ENCODE measurements around the gene APOF.
"Not testable (repeated sequence)": the region's sequence is repeated elsewhere in the genome, so short reads cannot be mapped to it uniquely, and the experiment has no call there.

Gene APOF, protein sequence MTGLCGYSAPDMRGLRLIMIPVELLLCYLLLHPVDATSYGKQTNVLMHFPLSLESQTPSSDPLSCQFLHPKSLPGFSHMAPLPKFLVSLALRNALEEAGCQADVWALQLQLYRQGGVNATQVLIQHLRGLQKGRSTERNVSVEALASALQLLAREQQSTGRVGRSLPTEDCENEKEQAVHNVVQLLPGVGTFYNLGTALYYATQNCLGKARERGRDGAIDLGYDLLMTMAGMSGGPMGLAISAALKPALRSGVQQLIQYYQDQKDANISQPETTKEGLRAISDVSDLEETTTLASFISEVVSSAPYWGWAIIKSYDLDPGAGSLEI

DNA sequence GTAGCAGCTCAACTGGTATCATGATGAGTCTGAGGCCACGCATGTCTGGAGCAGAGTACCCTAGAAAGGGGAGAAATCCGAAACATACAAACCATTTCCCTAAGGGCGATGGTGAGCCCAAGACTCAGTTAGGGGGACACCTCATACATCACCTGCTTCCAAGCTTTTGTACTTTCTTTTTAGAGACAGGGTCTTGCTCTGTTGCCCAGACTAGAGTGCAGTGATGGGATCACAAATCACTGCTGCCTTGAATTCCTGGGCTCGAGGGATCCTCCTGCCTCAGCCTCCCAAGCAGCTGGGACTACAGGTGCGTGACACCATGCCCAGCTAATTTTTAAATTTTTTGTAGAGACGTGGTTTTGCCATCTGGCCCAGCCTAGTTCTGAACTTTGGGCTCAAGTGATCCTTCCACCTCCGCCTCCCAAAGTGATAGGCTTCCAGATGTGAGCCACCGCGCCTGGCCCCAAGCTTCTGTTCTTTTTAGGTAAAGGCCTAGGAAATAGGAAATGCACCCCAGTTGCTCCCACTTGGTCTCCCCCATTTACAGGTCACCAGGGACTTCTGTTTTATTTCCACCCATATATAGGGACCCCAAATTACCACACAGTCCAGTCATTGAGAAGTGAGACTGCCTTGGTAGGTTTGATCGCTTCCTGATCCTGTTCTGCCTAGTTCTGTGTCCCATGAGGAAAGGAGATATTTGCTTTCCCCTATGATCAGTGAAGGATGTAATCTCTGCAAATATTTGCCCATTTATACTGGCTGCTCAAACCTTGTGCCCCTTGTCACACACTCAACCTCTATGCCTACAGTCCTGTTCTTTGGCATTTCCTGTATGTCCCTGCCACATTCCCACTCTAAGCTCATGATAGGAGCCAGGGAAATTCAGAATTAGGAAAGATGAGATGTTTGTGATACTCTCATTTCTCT is at the start of gene APOF:
Gene APOF, minus strand, starts transcription at position 728 of the 930 bp plus-strand sequence. Its CDS starts 112 bp downstream, at position 616.
- DNase-seq = no peak
- in situ Hi-C loops (cut with HindIII; ENCODE audit: low pct_ligation_motif_present, low pct_unique_long_range_greater_than_20kb, low sequenced_read_pairs) = no loop called here

DNA sequence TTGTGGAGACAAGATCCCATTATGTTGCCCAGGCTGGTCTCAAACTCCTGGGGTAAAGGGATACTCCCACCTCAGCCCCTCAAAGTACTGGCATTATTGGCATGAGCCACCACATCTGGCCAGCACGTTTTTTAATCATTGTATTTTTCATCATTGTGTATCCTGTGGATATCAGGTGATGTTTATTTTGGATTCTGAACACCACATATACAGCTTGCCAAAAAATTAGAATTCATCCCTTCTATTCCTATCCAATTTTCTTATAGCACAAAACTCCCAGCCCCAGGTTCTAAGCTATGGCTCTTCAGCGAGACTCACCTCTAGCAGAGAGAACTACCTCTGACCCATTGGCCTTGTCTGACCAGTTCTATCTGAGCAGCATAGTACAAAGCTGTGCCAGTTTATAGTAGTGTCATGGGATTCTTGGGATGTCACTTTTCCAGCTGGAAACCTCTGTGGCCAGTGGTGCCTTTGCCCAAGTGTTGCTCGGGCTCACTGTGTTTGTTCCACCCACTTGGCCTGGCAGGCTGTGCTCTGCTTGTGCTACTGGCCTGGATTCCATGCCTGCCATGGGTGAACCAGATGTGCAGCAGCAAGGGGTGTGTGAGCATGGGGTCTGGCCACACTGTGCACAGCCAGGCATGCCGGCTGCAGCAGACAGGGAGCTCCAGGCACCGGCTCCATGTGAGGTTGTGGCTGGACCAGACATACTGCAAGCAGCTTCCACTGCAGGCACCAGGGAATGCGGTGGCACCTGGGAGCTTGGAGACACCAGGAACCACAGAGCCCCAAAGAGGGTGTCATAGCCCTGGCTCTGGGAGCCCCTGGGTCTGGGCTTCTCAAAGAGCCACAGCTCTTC is 49.4 kb upstream of the APOF start:
- in situ Hi-C loops (cut with HindIII; ENCODE audit: low pct_ligation_motif_present, low pct_unique_long_range_greater_than_20kb, low sequenced_read_pairs) = no loop called here

DNA sequence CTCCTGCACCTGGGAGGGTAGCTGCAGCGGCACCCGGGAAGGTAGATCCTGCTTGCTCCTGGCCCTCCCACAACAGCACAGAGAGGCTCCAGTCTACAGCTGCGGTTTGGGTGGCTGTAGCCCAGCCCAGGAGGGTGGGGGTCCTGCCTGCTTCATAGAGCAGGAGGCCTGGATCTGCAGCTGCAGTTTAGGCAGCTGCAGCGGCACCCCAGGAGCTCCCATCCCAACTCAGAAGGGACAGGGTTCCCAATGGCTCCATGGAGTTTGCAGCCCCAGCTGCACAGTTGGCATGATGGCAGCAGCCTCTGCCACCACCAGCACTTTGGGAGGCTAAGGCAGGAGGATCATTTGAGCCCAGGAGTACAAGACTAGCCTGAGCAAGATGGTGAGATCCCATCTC is 48.1 kb upstream of the APOF start:
- no peak for DNase-seq
- in situ Hi-C loops (cut with HindIII; ENCODE audit: low pct_ligation_motif_present, low pct_unique_long_range_greater_than_20kb, low sequenced_read_pairs) = no loop called here

More for the DNA sequence above, 49.4 kb upstream of the APOF start:
- no peak for DNase-seq

DNA sequence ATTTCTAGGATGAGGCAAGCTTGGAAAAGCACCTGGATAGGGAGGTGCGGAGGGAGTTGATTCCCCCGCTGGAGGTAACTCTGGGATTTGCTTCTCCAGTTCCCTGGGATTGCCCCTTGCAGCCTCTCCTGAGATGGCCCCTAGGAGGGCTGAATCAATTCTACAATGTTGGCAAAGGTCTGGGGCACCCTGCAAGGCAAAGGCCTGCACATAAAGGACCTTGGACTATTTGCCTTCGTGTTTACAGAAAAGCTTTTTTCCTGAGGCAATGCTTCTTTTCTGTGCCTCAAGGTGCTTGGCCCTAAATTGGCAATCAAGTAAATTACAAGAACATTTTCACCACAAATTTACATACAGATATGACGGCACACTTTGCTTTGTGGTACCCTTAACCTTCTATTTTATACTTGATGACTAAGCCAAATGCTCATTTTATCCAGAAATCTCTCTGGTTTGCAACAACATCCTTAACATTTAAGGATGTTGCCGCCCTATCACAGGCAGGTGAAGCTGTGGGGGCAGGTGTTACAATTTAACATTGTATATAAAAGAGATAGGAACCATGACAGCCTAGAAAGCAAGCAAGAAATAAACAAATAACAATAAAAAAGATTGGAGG is 46.3 kb upstream of the APOF start:
- in situ Hi-C loops (cut with HindIII; ENCODE audit: low pct_ligation_motif_present, low pct_unique_long_range_greater_than_20kb, low sequenced_read_pairs) = no loop called here
- DNase-seq = no peak

DNA sequence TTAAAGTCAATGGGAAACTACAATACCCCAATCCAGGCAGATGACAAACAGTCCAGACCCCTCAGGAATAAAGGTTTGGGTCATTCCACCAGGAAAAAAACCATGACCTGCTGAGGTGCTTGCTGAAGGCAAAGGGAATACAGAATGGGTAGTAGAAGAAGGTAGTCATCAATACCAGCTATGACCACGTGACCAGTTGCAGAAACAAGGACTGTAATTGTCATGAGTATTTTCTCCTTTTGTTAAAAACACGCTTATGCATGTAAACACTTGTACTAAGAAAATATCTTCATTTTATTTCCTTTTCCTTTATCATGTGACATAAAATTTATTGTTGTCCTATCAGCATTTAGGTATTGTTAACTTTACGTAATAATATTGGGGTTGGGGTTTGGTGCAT is 41.6 kb upstream of the APOF start:
- in situ Hi-C loops (cut with HindIII; ENCODE audit: low pct_ligation_motif_present, low pct_unique_long_range_greater_than_20kb, low sequenced_read_pairs); DNase-seq: not testable (repeated sequence)

DNA sequence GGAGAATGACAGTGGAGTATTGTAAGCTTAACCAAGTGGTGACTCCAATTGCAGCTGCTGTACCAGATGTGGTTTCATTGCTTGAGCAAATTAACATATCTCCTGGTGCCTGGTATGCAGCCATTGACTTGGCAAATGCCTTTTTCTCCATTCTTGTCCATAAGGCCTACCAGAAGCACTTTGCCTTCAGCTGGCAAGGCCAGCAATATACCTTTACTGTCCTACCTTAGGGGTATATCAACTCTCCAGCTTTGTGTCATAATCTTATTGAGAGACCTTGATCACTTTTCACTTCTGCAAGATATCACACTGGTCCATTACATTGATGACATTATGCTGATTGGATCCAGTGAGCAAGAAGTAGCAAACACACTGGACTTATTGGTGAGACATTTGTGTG is 39.0 kb upstream of the APOF start:
- DNase-seq; in situ Hi-C loops (cut with HindIII; ENCODE audit: low pct_ligation_motif_present, low pct_unique_long_range_greater_than_20kb, low sequenced_read_pairs): not testable (repeated sequence)

DNA sequence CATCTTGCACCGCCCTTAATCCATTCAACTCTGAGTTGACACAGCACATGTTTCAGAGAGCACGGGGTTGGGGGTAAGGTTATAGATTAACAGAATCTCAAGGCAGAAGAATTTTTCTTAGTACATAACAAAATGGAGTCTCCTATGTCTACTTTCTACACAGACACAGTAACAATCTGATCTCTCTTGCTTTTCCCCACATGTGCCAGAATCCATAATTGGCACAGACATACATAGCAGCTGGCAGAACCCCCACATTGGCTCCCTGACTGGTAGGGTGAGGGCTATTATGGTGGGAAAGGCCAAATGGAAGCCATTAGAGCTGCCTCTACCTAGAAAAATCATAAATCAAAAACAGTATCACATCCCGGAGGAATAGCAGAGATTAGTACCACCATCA is 38.5 kb upstream of the APOF start:
- DNase-seq; in situ Hi-C loops (cut with HindIII; ENCODE audit: low pct_ligation_motif_present, low pct_unique_long_range_greater_than_20kb, low sequenced_read_pairs): not testable (repeated sequence)

DNA sequence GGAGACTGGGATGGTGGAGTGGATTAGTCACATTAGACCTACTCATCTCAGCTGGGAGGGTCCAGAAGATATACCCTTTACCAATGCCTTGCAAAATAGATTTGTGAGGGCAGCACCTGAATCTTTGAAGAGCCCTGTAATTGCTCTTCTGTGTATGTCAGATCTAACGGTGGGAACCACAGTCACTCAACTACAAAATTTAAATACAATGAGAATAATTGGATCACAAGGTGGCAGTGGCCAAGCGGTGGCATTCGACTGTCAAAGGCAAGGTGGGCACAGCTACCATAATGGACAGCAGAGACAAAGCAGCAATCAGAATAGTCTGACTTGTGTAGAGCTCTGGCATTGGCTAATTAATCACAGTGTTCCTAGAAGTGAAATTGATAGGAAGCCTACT is 36.8 kb upstream of the APOF start:
- in situ Hi-C loops (cut with HindIII; ENCODE audit: low pct_ligation_motif_present, low pct_unique_long_range_greater_than_20kb, low sequenced_read_pairs); DNase-seq: not testable (repeated sequence)

DNA sequence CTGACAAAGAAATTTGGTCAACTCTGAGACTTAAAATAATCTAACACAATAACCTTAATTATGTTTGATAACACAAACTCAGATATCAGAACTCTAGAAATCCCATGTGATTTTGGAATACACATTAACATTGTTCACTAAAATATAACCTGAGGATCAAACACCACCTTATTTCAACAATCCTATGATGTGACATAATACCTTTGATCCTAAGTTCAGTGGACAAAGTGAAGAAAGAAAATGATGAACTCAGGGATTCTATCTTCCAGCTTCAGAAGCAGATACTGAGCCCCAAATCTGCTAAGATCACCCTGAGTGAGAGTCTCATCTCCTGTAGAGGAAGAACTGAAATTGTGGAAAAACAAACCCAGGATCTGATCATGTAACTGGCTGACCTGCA is 35.7 kb upstream of the APOF start:
- DNase-seq = no peak
- in situ Hi-C loops (cut with HindIII; ENCODE audit: low pct_ligation_motif_present, low pct_unique_long_range_greater_than_20kb, low sequenced_read_pairs) = no loop called here

DNA sequence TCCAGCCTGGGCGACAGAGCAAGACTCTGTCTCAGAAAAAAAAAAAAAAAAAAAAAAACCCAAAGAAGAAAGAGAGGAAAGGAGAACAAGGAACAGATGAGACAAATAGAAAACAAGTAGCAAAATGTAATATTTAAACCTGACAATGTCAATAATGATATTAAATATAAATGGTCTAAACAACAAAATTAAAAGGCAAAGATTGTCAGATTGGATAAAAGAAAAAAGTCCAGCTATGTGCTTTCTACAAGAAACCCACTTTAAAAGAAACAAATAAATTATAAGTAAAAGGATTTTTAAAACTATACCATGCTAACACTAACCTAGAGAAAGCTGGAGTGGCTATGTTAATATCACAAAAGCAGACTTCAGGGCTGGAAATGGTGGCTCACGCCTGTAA is 29.7 kb upstream of the APOF start:
- no peak for DNase-seq
- in situ Hi-C loops (cut with HindIII; ENCODE audit: low pct_ligation_motif_present, low pct_unique_long_range_greater_than_20kb, low sequenced_read_pairs) = no loop called here

DNA sequence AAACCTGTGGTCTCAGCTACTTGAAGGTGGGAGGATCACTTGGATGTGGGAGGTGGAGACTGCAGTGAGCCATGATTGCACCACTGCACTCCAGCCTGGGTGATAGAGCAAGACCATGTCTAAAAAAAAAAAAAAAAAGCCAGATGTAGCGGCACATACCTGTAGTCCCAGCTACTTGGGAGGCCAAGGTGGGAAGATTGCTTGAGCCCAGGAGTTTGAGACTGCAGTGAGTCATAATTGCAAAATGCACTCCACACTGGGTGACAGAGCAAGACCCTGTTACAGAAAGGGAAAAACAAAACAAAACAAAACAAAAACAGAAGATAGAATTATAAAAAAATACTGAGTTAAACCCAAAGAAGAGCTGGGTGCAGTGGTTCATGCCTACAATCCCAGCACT is 29.1 kb upstream of the APOF start:
- in situ Hi-C loops (cut with HindIII; ENCODE audit: low pct_ligation_motif_present, low pct_unique_long_range_greater_than_20kb, low sequenced_read_pairs) = no loop called here
- no peak for DNase-seq

DNA sequence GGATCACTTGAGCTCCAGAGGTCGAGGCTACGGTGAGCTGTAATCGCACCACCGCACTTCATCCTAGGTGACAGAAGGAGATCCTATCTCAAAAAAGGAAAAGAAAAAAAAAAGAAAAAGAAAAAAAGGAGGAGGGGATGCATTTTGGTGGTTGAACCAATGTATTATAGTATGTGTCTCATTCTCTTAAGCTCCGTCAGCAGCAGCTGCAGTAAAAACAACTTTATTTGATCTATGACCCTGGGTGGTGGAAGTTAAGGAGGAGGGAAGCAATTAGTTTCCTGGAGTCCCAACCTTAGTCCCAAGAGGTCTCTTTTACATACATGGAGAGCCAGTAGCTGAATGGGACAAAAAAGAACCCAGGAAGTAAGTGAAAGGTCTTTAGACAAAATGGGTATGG is 26.8 kb upstream of the APOF start:
- no peak for DNase-seq
- in situ Hi-C loops (cut with HindIII; ENCODE audit: low pct_ligation_motif_present, low pct_unique_long_range_greater_than_20kb, low sequenced_read_pairs) = no loop called here

DNA sequence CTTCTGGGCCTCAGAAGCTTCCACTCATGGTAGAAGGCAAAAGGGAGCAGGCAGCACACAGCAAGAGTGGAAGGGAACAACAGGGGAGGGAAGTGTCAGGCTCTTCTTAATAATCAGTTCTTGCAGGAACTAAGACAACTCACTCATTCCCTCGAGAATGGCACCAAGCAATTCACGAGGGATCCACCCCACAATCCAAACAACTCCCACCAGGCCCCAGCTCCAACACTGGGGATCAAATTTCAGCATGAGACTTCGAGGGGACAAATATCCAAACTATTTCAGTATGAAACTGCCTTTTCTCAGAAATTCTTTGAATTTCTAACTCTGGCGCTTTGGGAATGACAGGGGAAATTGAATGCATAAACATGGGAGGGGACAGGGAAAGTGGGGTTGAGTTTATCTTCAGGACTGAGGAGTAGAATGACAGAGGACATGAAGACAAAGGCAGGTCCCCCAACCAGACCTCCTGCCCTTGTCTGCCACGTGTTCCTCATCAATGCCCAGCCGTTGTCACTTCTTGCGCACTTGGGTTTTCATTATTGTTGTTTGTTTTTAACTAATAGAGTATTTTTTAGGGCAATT is 24.6 kb upstream of the APOF start:
- DNase-seq = no peak
- in situ Hi-C loops (cut with HindIII; ENCODE audit: low pct_ligation_motif_present, low pct_unique_long_range_greater_than_20kb, low sequenced_read_pairs) = no loop called here

DNA sequence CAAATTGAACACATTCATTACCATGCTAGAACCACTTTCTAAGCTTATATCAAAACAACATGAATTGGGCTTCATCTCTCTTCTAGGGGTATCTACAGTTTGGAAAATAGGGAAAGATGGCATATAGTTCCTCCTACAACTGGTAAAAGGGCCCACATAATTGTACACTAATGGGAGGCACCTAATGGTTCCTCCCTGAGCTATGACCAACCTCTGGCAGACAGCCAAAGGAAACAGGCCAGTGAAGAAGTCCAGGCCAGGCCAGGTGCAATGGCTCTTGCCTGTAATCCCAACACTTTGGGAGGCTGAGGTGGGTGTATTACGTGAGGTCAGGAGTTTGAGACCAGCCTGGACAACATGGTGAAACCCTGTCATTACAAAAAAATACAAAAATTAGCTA is 23.2 kb upstream of the APOF start:
- DNase-seq = no peak
- in situ Hi-C loops (cut with HindIII; ENCODE audit: low pct_ligation_motif_present, low pct_unique_long_range_greater_than_20kb, low sequenced_read_pairs) = no loop called here

DNA sequence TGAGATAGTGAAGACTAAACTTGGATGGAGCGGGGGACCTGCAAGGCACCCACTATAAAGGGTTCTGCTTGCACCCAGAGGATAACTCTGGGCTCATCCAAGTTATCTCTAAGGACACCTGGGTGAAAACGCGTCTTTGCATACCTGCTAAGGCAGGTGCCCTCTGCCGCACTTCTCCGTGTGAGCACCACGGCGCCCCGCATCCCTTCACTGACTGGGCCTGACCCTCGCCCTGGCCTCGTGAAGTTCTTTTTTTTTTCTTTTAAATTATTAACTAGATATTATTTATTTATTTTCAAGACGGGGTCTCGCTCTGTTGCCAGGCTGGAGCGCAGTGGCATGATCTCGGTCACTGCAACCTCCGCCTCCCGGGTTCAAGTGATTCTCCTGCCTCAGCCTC is 20.0 kb upstream of the APOF start:
- no peak for DNase-seq
- in situ Hi-C loops (cut with HindIII; ENCODE audit: low pct_ligation_motif_present, low pct_unique_long_range_greater_than_20kb, low sequenced_read_pairs) = no loop called here

DNA sequence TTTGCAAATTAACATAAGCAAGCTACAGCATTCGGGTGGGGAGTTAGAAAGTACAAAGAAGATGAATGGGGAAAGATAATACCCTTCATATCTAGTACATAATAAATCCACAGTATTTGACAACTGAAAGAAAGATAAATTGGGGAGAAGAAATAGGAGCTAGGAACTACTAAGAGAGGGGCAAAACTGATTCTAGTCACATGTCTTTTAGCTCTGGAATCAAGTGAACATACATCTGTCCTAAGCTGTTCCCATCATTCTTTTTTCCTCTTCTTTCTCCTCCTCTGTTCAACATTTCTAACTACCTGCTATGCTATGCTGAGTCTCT is 15.3 kb upstream of the APOF start:
- in situ Hi-C loops (cut with HindIII; ENCODE audit: low pct_ligation_motif_present, low pct_unique_long_range_greater_than_20kb, low sequenced_read_pairs) = no loop called here
- DNase-seq = no peak

DNA sequence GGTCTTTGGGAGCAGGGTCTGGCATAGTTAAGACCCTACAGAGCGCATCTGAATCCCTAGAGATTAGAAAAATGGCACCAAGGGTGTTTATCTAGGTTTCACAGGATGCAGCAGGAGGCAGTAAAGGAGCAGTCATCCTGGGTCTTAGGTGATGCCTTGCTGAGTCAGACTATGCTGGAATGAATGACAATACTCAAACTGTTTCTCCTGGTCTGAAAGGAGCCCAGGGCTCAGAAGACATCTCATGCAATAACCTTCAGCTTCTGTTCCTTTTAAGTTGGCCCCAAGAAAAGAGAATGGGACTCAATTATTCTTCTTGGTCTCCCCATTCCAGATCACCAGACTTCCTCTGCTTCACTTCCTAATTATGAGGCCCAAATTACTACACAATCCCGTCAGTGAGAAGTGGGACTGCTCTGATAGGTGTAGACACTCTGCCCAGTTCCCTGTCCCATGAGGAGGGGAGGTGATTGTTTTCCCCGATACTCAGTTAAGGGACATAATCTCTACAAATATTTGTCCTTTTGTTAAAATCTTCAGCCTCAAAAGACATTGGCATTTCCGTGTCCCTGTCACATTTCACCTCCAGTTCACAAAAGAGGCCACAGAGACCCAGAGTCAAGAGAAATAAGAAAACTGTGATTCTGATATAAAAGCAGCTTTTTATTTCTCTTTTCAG is 14.8 kb upstream of the APOF start:
- in situ Hi-C loops (cut with HindIII; ENCODE audit: low pct_ligation_motif_present, low pct_unique_long_range_greater_than_20kb, low sequenced_read_pairs) = no loop called here
- DNase-seq = peak; percentile 53
